Uterus (tissue), 2 donors: ENCODE results near the gene SERTAD1.

ENCODE experiments used
- POLR2A ChIP-seq, 2 donors: fragments of 450-650 bp; IDR thresholded peaks; one replicate each; pipeline ENCODE4 v1.6.1; 2016; ENCODE audit warnings: antibody characterized with exemption in 2 of 2, mild to moderate bottlenecking in 1 of 2, moderate library complexity in 1 of 2
- TF ChIP-seq, protein P1 (sequence below), 4 experiments: fragments of 200-600 bp in 2 of 4; fragments of 450-650 bp in 2 of 4; sonication (generic) in 2 of 4; IDR thresholded peaks; one replicate each; pipeline ENCODE4 v1.5.1; 2016 to 2019; ENCODE audit warnings: antibody characterized with exemption in 4 of 4, mild to moderate bottlenecking in 2 of 4, moderate library complexity in 1 of 4

GRCh38 chr19:40377876-40378385 lies 47.9 kb downstream of the SERTAD1 start:
- TF ChIP-seq, protein P1, sequence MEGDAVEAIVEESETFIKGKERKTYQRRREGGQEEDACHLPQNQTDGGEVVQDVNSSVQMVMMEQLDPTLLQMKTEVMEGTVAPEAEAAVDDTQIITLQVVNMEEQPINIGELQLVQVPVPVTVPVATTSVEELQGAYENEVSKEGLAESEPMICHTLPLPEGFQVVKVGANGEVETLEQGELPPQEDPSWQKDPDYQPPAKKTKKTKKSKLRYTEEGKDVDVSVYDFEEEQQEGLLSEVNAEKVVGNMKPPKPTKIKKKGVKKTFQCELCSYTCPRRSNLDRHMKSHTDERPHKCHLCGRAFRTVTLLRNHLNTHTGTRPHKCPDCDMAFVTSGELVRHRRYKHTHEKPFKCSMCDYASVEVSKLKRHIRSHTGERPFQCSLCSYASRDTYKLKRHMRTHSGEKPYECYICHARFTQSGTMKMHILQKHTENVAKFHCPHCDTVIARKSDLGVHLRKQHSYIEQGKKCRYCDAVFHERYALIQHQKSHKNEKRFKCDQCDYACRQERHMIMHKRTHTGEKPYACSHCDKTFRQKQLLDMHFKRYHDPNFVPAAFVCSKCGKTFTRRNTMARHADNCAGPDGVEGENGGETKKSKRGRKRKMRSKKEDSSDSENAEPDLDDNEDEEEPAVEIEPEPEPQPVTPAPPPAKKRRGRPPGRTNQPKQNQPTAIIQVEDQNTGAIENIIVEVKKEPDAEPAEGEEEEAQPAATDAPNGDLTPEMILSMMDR (IDR thresholded peaks at IDR 0.05) = no peak
- TF ChIP-seq POLR2A (IDR thresholded peaks at IDR 0.05) = no peak
